B cell (primary cell): ENCODE measurements around the gene DDA1. TPM values are rescaled to one million over a fixed set of nuclear protein-coding genes. Genes with fewer than 3 reads are reported as not detected.
A peak's percentile ranks its signal among the peaks of the same experiment; 100 is the strongest.

Source experiments
- ATAC-seq: fragments of 200-7000 bp; cut with Tn5 transposase; one replicate; pipeline ENCODE4 v1.10.0; 2021; ENCODE audit warnings: low read depth, mild to moderate bottlenecking, moderate number of reproducible peaks, moderate library complexity
- CTCF ChIA-PET: fragments of 350-600 bp; sonication (Branson Sonifier 250); formaldehyde crosslinking; loops from one replicate; lab custom pipeline; 2021; ENCODE audit warnings: antibody characterized with exemption, inconsistent platforms; lab: Charles Lee
- POLR2A ChIA-PET: fragments of 350-600 bp; sonication (Branson Sonifier 250); formaldehyde crosslinking; loops from one replicate; lab custom pipeline; 2021; ENCODE audit warnings: antibody characterized with exemption; lab: Charles Lee
- DNase-seq: peaks from one replicate; pipeline ENCODE4 v3.0.0; 2013
- H2AFZ ChIP-seq: 2 replicates; pipeline ENCODE4 v1.6.1; 2012; ENCODE audit warnings: mild to moderate bottlenecking, low read depth, low read length; ENCODE audit not compliant: insufficient read depth, poor library complexity, severe bottlenecking
- H3K27ac ChIP-seq, 2 donors: 1 replicate in 1 of 2; 2 replicates in 1 of 2; pipeline ENCODE4 v1.5.1; 2012 to 2013; ENCODE audit warnings: low read length in 2 of 2, mild to moderate bottlenecking in 2 of 2, moderate library complexity in 1 of 2
- H3K27me3 ChIP-seq, 4 experiments: fragments of 200-600 bp in 1 of 4; sonication (generic) in 1 of 4; replicated peaks in 1 of 4; 1 replicate in 2 of 4; 2 replicates in 2 of 4; pipeline versions ENCODE4 v1.6.1 to v1.7.0; 2013 to 2016; ENCODE audit warnings: low read length in 3 of 4, mild to moderate bottlenecking in 2 of 4, mixed read lengths in 1 of 4, moderate library complexity in 1 of 4; ENCODE audit not compliant: insufficient read depth in 4 of 4, control insufficient read depth in 3 of 4; ENCODE audit errors: control extremely low read depth in 1 of 4
- H3K36me3 ChIP-seq, 2 experiments: replicated peaks in 1 of 2; 1 replicate in 1 of 2; 2 replicates in 1 of 2; pipeline versions ENCODE4 v1.6.1 to v1.7.1; 2013; ENCODE audit warnings: low read length in 1 of 2; ENCODE audit not compliant: insufficient read depth in 2 of 2, control insufficient read depth in 1 of 2; ENCODE audit errors: control extremely low read depth in 1 of 2, extremely low read depth in 1 of 2
- H3K4me1 ChIP-seq, 2 donors: fragments of 200-600 bp in 1 of 2; sonication (generic) in 1 of 2; 1 replicate in 1 of 2; 2 replicates in 1 of 2; pipeline versions ENCODE4 v1.5.1 to v1.6.1; 2013 to 2017; ENCODE audit warnings: low read length in 2 of 2; ENCODE audit not compliant: control insufficient read depth in 2 of 2, insufficient read depth in 2 of 2
- H3K4me2 ChIP-seq: replicated peaks from 2 replicates; pipeline ENCODE3; 2012; ENCODE audit warnings: mild to moderate bottlenecking, low read depth, low read length; ENCODE audit not compliant: poor library complexity, severe bottlenecking
- H3K4me3 ChIP-seq, 5 experiments: fragments of 200-600 bp in 1 of 5; sonication (generic) in 1 of 5; 1 replicate in 3 of 5; 2 replicates in 2 of 5; pipeline versions ENCODE4 v1.5.1 to v1.7.0; 2011 to 2016; ENCODE audit warnings: low read length in 4 of 5, mild to moderate bottlenecking in 4 of 5, low read depth in 2 of 5, control low read depth in 1 of 5, moderate library complexity in 1 of 5; ENCODE audit not compliant: insufficient read depth in 1 of 5; ENCODE audit errors: control extremely low read depth in 1 of 5, extremely low read depth in 1 of 5
- H3K79me2 ChIP-seq: fragments of 200-600 bp; sonication (generic); one replicate; pipeline ENCODE4 v1.6.0; 2016; ENCODE audit warnings: low read length; ENCODE audit not compliant: control insufficient read depth, insufficient read depth
- H3K9ac ChIP-seq: fragments of 200-600 bp; sonication (generic); 2 replicates; pipeline ENCODE4 v1.6.1; 2017; ENCODE audit warnings: mild to moderate bottlenecking, low read length, moderate library complexity
- H3K9me3 ChIP-seq, 3 donors: one replicate each; pipeline versions ENCODE4 v1.6.1 to v1.7.1; 2013; ENCODE audit warnings: low read length in 2 of 3; ENCODE audit not compliant: control insufficient read depth in 2 of 3, insufficient read depth in 1 of 3; ENCODE audit errors: control extremely low read depth in 1 of 3
- H4K20me1 ChIP-seq: 2 replicates; pipeline ENCODE4 v1.6.0; 2012; ENCODE audit warnings: mild to moderate bottlenecking, low read length; ENCODE audit not compliant: insufficient read depth, control insufficient read depth, poor library complexity, severe bottlenecking
- H3K27ac Mint-ChIP-seq: one replicate; pipeline ENCODE4 v1.8.0; 2021; ENCODE audit warnings: mixed read lengths
- H3K27me3 Mint-ChIP-seq: one replicate; pipeline ENCODE4 v1.8.0; 2021; ENCODE audit warnings: mixed read lengths
- H3K4me1 Mint-ChIP-seq: one replicate; pipeline ENCODE4 v1.8.0; 2021; ENCODE audit warnings: mixed read lengths
- H3K4me3 Mint-ChIP-seq: one replicate; pipeline ENCODE4 v1.8.0; 2021; ENCODE audit warnings: mixed read lengths
- H3K9me3 Mint-ChIP-seq: one replicate; pipeline ENCODE4 v1.8.0; 2022; ENCODE audit warnings: mixed read lengths; ENCODE audit not compliant: insufficient read depth
- CTCF ChIP-seq: fragments of 200-600 bp; IDR thresholded peaks from one replicate; pipeline ENCODE4 v1.8.0; 2022; ENCODE audit warnings: antibody characterized with exemption, mild to moderate bottlenecking
- EZH2 ChIP-seq: IDR thresholded peaks from 2 replicates; pipeline ENCODE4 v1.6.1; 2012; ENCODE audit warnings: borderline replicate concordance, low read depth, mild to moderate bottlenecking, moderate library complexity, low read length; ENCODE audit not compliant: insufficient read depth, poor library complexity, severe bottlenecking
- WGBS: methylation state at CpG from one replicate; pipeline ENCODE4 v1.1.5; 2013; ENCODE audit warnings: missing lambda C conversion rate; ENCODE audit not compliant: insufficient coverage; 5-methylcytosine and 5-hydroxymethylcytosine counted together
- intact Hi-C: fragments of 100-400 bp; cut with micrococcal nuclease; formaldehyde crosslinking; loops from one replicate; pipeline ENCODE4 v1.10.0; 2022
- polyA plus RNA-seq: library from polyadenylated mRNA; depleted of rRNA; stranded (reverse); fragments of >200 nt; gene quantifications from 2 replicates; pipeline ENCODE4 v1.2.3, GENCODE V29; 2012
- total RNA-seq, 2 donors: library from RNA; stranded (reverse); fragments of 120-200 nt in 1 of 2; gene quantifications; 1 replicate in 1 of 2; 2 replicates in 1 of 2; pipeline versions ENCODE4 v1.2.3 to v1.2.4, GENCODE V29; 2013 to 2022

The DDA1 gene
- total and polyA plus RNA-seq, 2 donors (not counting 1 experiment from before 2014, with no cell fraction given), result 38.4 TPM

GRCh38 chr19:17282488-17283125 lies 26.8 kb upstream of the DDA1 start:
- H3K27me3 Mint-ChIP-seq, result no peaks in the 10 kb centered on the region
- H3K9me3 Mint-ChIP-seq, result no peaks in the 10 kb centered on the region
- H3K27ac ChIP-seq, result no peak overlapping the region
- ATAC-seq (peak; percentile 84), DNase-seq (peak; percentile 88)
- 4% methylated on average over 45 of the region's 45 CpGs for WGBS
- peak overlapping the region; percentile 48 to 92 (median 66) for H3K4me3 ChIP-seq
- POLR2A ChIA-PET, result interaction anchor here (0.6 to 1.5 kb wide), 6 partner anchors 18 to 99 kb away, joined by 3 to 12 read pairs (median 6); partner anchors contain the start of genes OCEL1, USE1 and USHBP1
- no peaks in the 10 kb centered on the region for H3K79me2 ChIP-seq
- no peaks in the 10 kb centered on the region for H4K20me1 ChIP-seq
- no peaks in the 10 kb centered on the region for H3K9me3 ChIP-seq
- intact Hi-C loops, result loop anchor here (1.0 to 10.0 kb wide), 5 partner anchors 21 to 568 kb away; no protein-coding TSS in a partner anchor
- H3K4me1 Mint-ChIP-seq, result peaks cover 8% of the 10 kb centered on the region
- peak overlapping the region; percentile 85 for H2AFZ ChIP-seq
- peak overlapping the region; percentile 93 for H3K4me3 Mint-ChIP-seq
- TF ChIP-seq CTCF, result peak; percentile 92
- no peak for TF ChIP-seq EZH2
- no peaks in the 10 kb centered on the region for H3K27me3 ChIP-seq
- H3K27ac Mint-ChIP-seq, result peak overlapping the region; percentile 63
- peaks cover 0 to 13% of the 10 kb centered on the region in 2 experiments for H3K36me3 ChIP-seq
- CTCF ChIA-PET, result interaction anchor here (0.8 to 5.9 kb wide), 16 partner anchors 11 to 564 kb away, joined by 3 to 52 read pairs (median 5); partner anchors contain the start of genes BABAM1, MRPL34, USE1 and USHBP1
- H3K9ac ChIP-seq, result peak overlapping the region; percentile 78
- H3K4me1 ChIP-seq, result peaks cover 5 to 21% of the 10 kb centered on the region in 2 donors
- peak overlapping the region; percentile 92 for H3K4me2 ChIP-seq

GRCh38 chr19:17283504-17283996 lies 25.8 kb upstream of the DDA1 start:
- peak overlapping the region; percentile 32 for H3K4me3 Mint-ChIP-seq
- no peaks in the 10 kb centered on the region for H3K9me3 Mint-ChIP-seq
- no peak overlapping the region for H3K27ac Mint-ChIP-seq
- no peak for TF ChIP-seq EZH2
- TF ChIP-seq CTCF, result no peak
- intact Hi-C loops, result loop anchor here (2.0 to 10.0 kb wide), 3 partner anchors 449 to 569 kb away; no protein-coding TSS in a partner anchor
- Histone ChIP-seq H3K9ac (no peak overlapping the region), H3K4me3 (no peak overlapping the region), H3K4me1 (peaks cover 5 to 21% of the 10 kb centered on the region in 2 donors), H3K36me3 (peaks cover 0 to 13% of the 10 kb centered on the region in 2 experiments), H4K20me1 (no peaks in the 10 kb centered on the region), H3K9me3 (no peaks in the 10 kb centered on the region), H3K27ac (no peak overlapping the region), H2AFZ (no peak overlapping the region), H3K4me2 (no peak overlapping the region), H3K79me2 (no peaks in the 10 kb centered on the region), H3K27me3 (no peaks in the 10 kb centered on the region)
- ChIA-PET CTCF (interaction anchor here (0.8 to 5.9 kb wide), 19 partner anchors 9 to 565 kb away, joined by 3 to 52 read pairs (median 4); partner anchors contain the start of genes BABAM1, MRPL34, USE1 and USHBP1), POLR2A (interaction anchor here (1.1 kb wide), 1 partner anchor 22 kb away, joined by 12 read pairs; no protein-coding TSS in a partner anchor)
- no peak for ATAC-seq
- WGBS, result 90% methylated on average over 6 of the region's 7 CpGs
- no peaks in the 10 kb centered on the region for H3K27me3 Mint-ChIP-seq
- peak; percentile 34 for DNase-seq
- H3K4me1 Mint-ChIP-seq, result peaks cover 8% of the 10 kb centered on the region
